ENCODE data around the gene RNASE11.
"Not testable (repeated sequence)": the region's sequence is repeated elsewhere in the genome, so short reads cannot be mapped to it uniquely, and the experiment has no call there.

The RNASE11 gene

GRCh38 chr14:20614038-20614840 is 26.4 kb upstream of the RNASE11 start:
- no peak for DNase-seq (ENCODE audit: low read depth in 2 of 2)

DNA sequence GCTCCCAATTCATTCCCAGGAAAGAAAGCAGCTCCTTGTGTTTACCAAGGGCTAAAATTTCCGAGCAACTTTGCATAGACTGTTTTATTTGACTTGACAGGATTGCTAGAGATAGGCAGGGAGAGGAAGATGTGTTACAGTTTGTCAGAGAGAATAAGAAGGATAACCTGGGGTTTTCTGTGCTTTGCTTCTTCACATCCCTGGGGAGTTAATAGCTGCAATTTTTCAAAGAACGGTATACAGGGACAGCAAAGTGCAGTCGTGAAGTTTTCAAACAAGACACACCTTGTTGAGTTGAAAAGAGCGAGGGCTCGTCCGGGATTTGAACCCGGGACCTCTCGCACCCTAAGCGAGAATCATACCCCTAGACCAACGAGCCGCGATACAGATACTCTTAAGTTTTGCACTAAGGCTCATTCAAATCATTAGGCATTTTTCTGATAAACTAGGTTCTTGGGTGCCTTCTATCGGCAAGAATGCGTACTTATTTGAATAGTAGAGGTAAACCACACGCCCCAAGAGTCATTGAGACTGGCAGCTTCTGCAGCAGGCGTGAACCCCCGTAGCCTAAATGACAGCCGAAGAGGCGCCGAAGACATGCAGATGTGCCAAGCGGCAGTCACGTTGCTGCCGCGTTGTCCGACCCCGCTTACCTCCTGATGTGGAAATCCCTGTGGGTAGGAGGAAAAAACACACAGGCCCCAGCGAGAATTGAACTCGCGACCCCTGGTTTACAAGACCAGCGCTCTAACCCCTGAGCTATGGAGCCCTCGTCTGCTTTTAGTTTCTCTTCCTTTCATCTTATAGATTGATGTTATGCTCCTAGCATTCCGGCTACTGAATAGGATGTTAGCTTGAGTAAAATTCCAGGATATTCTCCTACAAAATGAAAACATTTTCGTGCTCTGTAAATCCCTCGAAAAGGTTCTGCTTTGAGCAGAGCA is 25.6 kb upstream of the RNASE11 start:
- DNase-seq (ENCODE audit: low read depth in 2 of 2): peak; percentile 66 to 81

DNA sequence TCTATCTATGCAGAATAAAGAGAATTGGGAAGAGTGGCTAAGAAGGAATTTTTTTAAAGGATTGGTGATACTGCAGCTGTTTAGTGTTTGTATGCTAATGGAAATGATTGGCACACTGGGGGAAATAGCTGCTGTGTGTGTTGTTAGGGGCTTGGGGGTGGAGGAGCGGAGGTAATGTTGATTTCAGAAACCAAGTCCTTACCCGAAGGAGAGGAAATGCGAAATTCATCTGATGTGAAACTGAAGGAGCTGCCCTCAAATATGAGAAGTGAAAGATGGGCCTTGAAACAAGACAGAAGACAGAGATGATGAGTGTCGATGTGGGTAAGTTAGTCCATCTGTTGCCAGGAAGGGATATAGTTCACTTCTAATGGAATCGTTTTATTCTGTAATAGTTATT is 24.6 kb upstream of the RNASE11 start:
- no peak for DNase-seq (ENCODE audit: low read depth in 2 of 2)

GRCh38 chr14:20611277-20611676 is 23.5 kb upstream of the RNASE11 start:
- no peak for DNase-seq (ENCODE audit: low read depth in 2 of 2)

GRCh38 chr14:20610002-20610765 is 22.4 kb upstream of the RNASE11 start:
- peak in 1 of 2 donors; percentile 55 for DNase-seq (ENCODE audit: low read depth in 2 of 2)

- DNase-seq (ENCODE audit: low read depth in 2 of 2): no peak
Observed at GRCh38 chr14:20609215-20610001, 21.6 kb upstream of the RNASE11 start.

- DNase-seq (ENCODE audit: low read depth in 2 of 2): no peak
Observed at GRCh38 chr14:20608383-20609110, 20.7 kb upstream of the RNASE11 start.

DNA sequence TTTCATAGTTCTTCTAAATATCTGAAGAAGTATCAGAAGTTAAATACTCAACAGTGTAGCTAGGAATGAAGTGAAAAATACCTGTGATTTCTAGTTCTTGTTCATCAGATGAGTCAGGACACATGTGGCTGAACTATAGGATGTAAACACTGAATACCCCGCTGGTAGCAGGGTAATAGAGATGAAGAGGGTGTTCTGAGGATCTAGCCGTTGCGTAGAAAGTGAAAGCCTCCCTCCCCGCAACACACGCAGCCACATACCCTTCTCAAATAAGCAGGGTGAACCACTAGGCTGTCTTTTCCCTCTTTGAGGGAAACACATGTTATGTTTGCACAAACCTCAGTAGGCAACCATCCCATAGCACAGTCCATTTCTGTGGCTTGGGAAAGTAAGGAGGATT is 19.8 kb upstream of the RNASE11 start:
- no peak for DNase-seq (ENCODE audit: low read depth in 2 of 2)

DNA sequence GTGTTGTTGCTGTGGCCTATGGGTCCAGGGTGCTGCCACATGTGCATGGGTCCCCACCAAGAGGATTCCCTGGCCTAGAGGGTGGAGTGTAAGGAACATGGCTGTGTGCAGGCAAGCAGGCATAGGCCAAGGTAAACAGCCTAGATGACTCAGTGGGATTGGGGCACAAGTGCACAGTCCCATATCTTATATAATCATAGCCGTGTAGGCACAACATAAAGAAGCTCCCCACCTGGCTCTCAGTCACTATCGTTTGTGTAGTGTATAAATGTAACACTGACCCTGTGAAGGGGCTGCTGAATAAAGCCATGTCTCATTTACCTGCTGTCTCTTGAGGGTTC is 19.1 kb upstream of the RNASE11 start:
- no peak for DNase-seq (ENCODE audit: low read depth in 2 of 2)

DNA sequence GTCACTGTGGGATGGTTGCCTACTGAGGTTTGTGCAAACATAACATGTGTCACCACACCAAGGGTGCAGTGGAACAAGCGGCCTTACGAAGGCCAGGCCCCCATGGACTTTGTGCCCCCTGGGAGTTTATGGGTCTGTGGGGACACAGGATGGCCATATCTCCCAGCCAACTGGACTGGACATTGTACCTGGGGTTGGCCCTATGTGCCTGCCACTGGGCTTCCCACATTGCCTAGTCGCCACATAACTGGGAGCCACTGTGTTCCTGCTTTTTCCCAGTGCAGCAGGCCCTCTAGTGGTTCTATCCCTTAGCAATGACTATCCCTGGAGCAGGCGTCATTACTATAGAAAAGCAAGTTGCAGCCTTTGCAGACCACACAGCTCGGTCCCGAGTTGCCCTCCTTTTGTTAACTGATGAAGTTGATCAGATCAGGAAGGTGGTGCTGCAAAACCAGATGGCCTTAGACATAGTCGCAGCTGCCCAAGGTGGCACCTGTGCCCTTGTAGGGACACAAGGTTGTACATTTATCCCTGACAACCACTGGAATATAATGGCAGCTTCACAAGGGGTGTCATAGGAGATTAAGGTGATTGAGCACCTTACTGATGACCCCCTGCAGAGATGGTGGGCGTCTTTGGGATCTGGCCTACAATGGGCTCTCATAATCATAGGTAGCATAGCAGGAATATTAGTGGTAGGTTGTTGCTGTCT is 18.5 kb upstream of the RNASE11 start:
- no peak for DNase-seq (ENCODE audit: low read depth in 2 of 2)

GRCh38 chr14:20603813-20604690 is 16.3 kb upstream of the RNASE11 start:
- DNase-seq (ENCODE audit: low read depth in 2 of 2): no peak

DNA sequence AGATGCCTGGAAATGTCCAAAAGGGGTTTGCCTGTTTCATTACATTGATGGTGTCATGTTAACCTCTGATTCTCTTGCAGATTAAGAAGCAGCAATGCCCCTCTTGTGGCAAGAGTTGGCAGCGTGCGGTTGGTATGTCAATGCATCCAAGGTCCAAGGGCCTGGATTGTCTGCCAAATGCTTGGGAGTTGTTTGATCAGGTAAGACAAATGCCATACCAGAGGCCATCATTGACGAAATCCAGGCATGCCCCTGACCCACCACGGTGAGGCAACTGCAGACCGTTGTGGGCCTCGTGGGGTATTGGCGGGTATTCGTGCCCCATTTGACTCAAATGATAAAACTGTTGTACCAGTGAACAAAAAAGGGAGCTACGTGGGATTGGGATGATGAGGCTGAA is 14.8 kb upstream of the RNASE11 start:
- DNase-seq (ENCODE audit: low read depth in 2 of 2): no peak

GRCh38 chr14:20601522-20601921 is 13.7 kb upstream of the RNASE11 start:
- no peak for DNase-seq (ENCODE audit: low read depth in 2 of 2)

DNA sequence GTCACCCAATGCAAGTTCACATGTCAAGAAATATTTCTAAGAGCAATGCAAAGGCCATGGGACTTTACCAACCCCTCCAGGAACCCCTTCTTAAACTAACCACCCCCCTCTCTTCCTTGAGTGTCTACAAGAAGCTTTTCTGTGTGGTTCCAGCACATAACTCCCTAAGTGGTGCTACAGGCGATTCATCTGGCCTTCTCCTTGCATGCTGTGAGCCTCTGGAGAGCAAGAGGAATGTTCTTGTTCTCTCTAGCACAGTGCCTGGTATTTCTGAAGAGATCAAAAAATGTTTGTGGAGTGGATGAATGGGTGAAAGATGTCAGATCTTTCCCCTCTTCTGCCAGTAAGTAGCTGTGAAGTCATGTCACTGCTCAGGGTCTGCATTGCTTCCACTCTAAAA is 9.3 kb upstream of the RNASE11 start:
- no peak for DNase-seq (ENCODE audit: low read depth in 2 of 2)

DNA sequence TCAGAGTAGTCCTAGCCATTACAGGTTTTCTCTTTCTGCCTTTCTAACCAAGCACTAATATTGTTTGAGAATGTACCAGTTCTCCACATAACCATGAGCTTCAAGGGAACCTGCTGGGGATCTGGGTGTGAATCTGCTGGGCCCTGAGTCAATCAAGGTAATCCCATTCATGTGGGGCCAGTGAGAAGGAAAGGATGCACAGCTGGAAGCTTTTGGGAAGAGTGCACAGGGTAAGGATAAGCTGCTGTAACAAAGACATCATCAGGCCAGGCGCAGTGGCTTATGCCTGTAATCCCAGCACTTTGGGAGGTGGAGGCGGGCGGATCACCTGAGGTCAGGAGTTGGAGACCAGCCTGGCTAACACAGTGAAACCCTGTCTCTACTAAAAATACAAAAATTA is 7.9 kb upstream of the RNASE11 start:
- DNase-seq (ENCODE audit: low read depth in 2 of 2): not testable (repeated sequence)

DNA sequence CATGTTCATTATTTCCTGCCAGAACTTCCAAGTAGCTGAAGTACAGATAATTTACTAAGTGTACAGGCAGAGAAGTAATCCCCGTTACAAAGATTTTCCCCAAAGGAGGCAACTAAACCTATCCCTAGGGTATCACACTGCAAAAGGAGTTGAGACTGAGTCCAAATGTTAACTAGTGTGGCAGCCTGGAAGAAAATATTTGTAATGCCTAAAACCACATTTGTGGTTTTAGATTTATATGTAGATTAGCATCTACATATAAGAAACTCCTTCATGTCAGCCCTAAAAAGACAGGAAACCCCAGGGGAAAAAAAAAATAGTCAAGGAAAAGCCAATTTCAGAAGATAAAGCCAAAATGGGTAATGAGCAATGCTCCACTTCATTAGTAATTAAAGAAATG is 4.8 kb upstream of the RNASE11 start:
- DNase-seq (ENCODE audit: low read depth in 2 of 2): no peak

GRCh38 chr14:20591235-20591634 is 3.4 kb upstream of the RNASE11 start, which contains the start of gene RNASE12:
Gene RNASE12, minus strand, starts transcription at chr14:20591376. Its CDS starts 653 bp downstream, at chr14:20590723.
- DNase-seq (ENCODE audit: low read depth in 2 of 2): no peak

- no peak for DNase-seq (ENCODE audit: low read depth in 2 of 2)
Observed at GRCh38 chr14:20583908-20584307, 3.9 kb downstream of the RNASE11 start.

DNA sequence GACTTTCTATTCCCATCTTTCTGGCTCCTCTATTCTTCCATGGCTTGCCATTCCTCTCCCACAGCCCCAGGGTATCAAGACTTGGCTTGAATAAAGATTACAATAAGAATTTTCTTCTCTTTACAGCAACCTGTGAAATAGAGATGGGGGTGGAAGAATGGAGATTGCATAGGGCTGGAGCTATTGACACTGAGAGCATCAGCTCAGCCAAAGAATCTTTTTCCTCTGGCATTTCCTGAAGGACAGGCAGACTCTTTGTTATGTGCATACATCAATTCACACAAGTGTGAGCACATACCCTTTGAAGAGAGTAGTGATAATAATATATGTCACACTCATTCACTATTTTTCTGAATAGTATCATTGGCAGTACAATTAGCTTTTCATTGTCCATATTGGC is 4.7 kb downstream of the RNASE11 start:
- no peak for DNase-seq (ENCODE audit: low read depth in 2 of 2)
